ENCODE data around the gene SYNDIG1L.
"Not testable (repeated sequence)": the region's sequence is repeated elsewhere in the genome, so short reads cannot be mapped to it uniquely, and the experiment has no call there.

Gene SYNDIG1L

GRCh38 chr14:74403619-74404417, 22.2 kb downstream of the SYNDIG1L start:
- no peak for DNase-seq (ENCODE audit: extremely low read depth in 1 of 2, low read depth in 1 of 2)

GRCh38 chr14:74402401-74403251, 23.4 kb downstream of the SYNDIG1L start:
- DNase-seq (ENCODE audit: extremely low read depth in 1 of 2, low read depth in 1 of 2): no peak

DNA sequence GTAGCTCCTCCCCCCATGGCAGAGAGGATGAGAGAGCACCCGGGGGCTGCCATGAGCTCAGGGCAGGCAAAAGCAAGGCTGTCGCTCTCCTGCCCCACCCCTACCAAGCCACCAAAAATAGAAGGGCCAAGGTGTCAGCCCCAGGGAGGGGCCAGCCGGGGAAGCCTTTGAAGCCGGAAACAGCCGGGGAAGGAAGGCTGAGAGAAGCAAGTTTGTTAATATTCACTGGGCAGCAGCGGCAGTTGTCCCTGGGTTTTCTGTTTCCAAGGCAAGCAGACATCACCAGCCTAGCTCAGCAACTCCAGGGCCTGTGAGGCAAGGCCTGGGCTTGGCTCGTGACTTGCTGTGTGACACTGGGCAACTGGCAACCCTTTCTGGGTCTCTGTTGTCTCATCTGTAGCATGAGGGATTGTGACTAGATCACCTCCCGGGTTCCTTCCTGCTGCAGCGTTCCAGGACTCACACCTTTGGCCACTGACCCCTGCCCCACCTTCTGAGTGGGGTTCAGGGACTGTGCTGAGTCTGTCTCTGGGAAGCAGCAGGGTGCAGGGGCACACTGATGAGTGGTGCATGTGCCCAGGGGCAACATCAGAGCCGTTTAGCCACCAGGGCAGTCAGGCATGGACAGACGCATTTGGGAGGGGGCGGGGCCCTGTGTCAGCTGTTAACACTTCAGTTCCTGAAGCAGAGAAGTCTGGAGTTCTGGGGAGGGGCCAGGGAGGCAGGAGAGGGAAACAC, 24.3 kb downstream of the SYNDIG1L start:
- DNase-seq (ENCODE audit: extremely low read depth in 1 of 2, low read depth in 1 of 2): peak; percentile 25 to 32

GRCh38 chr14:74400919-74401503, 25.0 kb downstream of the SYNDIG1L start:
- no peak for DNase-seq (ENCODE audit: extremely low read depth in 1 of 2, low read depth in 1 of 2)

DNA sequence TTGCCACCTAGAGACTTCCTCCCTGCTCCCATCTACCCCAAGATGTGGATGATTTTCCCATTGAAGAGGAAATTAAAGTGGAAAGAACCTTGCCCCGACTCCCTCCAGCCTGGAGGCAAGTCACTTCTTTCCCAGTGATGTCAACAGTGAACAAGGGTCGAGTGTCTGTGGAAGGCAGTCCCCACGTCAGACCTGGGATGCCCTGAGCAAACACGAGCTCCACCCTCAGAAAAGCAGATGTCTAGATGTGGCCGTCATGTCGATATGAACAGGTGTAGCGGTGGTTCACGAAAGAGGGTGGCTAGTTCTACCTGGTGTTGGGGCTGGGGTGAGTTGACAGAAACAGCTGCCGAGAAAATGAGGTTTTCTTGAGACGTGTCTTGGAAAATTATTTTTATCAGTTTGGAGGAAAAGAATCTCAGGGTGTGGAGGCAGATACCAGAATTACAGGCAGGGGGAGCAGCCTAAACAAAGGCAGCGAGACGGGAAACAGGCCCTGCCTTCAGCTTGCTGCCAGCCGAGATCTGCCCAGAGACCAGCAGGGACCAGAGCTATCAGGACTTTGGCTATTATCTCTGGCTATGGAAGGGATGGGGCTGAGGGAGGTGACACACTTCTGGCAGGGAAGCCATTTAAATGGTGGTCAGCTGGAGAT, 25.9 kb downstream of the SYNDIG1L start:
- no peak for DNase-seq (ENCODE audit: extremely low read depth in 1 of 2, low read depth in 1 of 2)

- no peak for DNase-seq (ENCODE audit: extremely low read depth in 1 of 2, low read depth in 1 of 2)
Observed at GRCh38 chr14:74395094-74395493, 30.9 kb downstream of the SYNDIG1L start.

- no peak for DNase-seq (ENCODE audit: extremely low read depth in 1 of 2, low read depth in 1 of 2)
Observed at GRCh38 chr14:74394549-74394948, 31.5 kb downstream of the SYNDIG1L start.

DNA sequence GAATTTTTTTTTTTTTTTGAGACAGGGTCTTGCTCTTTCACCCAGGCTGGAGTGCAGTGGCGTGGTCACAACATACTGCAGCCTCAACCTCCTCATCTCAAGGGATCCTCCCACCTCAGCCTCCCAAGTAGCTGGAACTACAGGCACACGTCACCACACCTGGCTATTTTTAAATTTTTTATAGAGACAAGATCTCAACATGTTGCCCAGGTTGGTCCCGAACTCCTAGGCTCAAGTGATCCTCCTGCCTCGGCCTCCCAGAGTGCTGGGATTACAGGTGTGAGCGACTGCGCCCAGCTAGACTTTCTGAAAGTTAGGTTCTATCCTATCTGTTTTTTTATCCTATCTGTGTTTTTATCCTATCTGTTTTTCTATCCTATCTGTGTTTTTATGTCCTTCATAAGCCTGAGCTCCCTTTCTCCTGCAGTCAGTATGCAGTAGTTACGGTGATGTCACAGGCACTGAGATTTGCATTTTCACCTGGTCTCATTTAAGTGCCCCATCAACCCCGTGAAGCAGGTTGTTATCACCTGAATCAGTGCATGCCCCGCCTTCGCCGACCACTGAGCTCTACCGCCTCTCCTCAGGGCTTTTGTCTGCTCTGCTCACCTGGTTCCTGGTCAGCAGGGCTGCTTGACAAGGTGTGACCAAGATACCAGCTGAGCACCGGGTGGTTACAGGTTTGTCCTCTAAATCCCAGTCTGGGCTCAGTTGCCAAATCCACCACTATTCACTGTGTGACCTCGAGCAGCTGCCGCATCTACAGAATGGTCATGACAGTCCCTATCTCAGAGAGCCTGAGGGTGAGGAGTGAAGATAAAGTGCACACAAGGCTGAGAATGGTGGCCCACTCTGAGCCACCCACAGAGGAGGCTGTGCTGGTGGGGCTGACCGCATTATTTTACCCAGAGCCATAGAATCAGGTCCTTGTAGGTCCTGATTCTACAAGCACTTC, 33.1 kb downstream of the SYNDIG1L start:
- DNase-seq (ENCODE audit: extremely low read depth in 1 of 2, low read depth in 1 of 2): no peak

GRCh38 chr14:74391479-74391878, 34.5 kb downstream of the SYNDIG1L start:
- no peak for DNase-seq (ENCODE audit: extremely low read depth in 1 of 2, low read depth in 1 of 2)

DNA sequence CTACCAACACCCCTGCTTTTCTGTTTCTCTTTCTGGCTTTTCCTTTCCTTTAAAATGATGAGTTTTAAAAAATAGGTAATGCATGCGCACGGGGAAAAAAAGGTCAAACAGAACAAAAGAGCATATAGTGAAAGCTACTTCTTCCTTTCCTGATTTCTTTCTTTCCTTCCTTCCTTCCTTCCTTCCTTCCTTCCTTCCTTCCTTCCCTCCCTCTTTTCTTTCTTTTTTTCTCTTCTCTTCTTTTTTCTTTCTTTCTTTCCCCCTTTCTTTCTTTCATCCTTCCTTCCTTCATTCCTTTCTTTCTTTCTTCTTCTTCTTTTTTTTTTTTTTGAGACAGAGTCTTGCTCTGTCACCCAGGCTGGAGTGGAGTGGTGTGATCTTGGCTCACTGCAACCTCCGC, 35.5 kb downstream of the SYNDIG1L start:
- not testable (repeated sequence) for DNase-seq (ENCODE audit: extremely low read depth in 1 of 2, low read depth in 1 of 2)

DNA sequence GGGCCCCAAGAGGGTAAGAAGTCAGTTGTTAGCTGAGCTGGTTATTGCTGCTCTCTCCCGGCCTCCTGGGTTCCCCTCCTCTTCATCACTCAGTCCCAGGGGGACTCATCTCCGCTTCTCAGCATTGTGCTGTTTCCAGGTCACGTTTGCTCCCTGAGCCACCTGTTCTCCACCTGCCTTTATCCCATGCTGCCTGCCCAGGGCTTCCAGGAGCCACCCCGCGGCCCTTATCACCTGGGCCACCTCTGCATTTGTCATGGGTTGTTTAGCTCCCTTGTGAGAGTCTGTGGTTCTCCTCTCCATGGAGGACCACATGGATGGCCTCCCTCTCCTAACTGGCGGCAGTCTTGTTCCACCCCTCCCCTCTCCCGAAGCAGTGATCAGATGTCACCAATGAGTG, 36.0 kb downstream of the SYNDIG1L start:
- DNase-seq (ENCODE audit: extremely low read depth in 1 of 2, low read depth in 1 of 2): no peak

DNA sequence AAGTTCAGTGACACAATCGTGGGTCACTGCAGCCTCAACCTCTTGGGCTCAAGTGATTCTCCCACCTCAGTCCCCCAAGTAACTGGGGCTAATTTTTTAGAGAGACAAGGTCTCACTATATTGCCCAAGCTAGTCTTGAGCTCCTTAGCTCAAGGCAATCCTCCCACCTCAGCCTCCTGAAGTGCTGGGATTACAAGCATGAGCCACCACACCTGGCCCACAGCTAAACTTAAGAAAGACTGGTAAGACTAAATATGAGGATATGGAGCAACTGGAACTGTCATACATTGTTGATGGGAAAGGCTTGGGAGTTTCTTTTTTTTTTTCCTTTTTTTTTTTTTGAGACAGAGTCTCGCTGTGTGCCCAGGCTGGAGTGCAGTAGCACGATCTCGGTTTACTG, 43.8 kb downstream of the SYNDIG1L start:
- no peak for DNase-seq (ENCODE audit: extremely low read depth in 1 of 2, low read depth in 1 of 2)

DNA sequence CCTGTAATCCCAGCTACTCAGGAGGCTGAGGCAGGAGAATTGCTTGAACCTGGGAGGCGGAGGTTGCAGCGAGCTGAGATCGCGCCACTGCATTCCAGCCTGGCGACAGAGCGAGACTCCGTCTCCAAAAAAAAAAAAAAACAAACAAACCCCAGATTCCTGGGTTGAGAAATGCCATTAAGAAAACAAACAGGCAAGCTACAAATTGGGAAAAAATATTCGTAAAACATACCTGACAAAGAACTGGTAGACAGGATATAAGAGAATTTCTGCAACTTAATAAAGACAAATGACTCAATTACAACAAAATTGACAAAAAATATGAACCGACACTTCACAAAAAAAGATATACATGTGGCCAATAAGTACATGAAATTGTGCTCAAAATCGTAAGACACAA, 44.4 kb downstream of the SYNDIG1L start:
- not testable (repeated sequence) for DNase-seq (ENCODE audit: extremely low read depth in 1 of 2, low read depth in 1 of 2)

DNA sequence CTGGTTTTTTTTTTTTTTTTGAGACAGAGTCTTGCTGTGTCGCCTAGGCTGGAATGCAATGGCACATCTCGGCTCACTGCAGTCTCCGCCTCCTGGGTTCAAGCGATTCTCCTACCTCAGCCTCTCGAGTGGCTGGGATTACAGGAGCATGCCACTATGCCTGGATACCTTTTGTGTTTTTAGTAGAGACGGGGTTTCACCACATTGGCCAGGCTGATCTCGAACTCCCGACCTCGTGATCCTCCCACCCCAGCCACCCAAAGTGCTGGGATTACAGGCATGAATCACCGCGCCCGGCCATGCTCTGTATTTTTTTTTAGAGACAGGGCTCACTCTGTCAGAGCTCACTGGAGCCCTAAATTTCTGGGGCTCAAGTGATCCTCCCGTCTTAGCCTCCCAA, 45.2 kb downstream of the SYNDIG1L start:
- DNase-seq (ENCODE audit: extremely low read depth in 1 of 2, low read depth in 1 of 2): no peak

DNA sequence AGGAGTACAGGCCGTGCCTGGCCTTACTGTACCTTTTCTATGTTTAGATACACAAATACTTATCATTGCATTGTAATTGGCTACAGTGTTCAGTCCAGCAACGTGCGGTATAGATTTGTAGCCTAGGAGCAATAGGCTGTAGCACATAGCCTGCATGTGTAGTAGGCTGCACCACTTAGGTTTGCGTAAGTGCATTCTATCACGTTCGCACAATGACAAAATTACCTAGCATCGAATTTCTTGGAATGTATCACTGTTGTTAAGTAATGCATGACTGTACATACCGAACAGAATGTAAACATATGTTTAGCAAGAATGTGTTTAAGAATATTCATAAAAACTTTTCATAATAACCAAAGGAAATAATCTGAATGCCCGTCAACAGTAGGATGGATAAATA, 45.8 kb downstream of the SYNDIG1L start:
- no peak for DNase-seq (ENCODE audit: extremely low read depth in 1 of 2, low read depth in 1 of 2)

DNA sequence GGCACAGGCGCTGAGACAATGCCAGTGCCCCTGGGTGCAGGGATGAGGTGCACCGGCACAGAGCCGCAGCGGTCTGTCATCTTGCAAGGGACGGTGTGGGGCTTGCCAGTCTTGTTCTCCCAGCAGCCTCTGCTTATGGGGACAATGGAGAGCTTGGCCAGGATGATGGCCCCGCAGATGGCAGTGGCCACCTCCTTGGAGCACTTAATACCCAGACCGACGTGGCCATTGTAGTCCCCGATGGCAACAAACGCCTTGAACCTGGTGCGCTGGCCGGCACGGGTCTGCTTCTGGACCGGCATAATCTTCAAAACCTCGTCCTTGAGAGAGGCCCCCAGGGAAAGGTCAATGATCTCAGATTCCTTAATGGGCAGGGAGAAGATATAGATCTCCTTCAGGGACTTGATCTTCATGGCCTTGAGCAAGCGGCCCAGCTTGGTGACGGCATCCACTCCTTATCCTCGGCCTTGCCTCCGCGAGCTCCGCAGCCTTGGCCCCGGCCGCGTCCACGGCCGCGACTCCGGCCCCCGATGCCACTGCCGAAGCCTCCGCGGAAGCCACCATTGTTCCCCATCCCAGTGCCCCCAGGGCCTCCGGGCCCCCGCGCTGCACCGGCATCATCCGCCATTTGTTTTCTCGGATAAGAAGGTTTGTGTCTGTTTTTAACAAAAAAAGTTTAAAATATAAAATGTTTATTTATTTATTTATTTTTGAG, 47.9 kb downstream of the SYNDIG1L start:
- no peak for DNase-seq (ENCODE audit: extremely low read depth in 1 of 2, low read depth in 1 of 2)

GRCh38 chr14:74368441-74368840, 57.6 kb downstream of the SYNDIG1L start:
- DNase-seq (ENCODE audit: extremely low read depth in 1 of 2, low read depth in 1 of 2): no peak

- DNase-seq (ENCODE audit: extremely low read depth in 1 of 2, low read depth in 1 of 2): no peak
Observed at GRCh38 chr14:74368026-74368425, 58.0 kb downstream of the SYNDIG1L start.

Measured in activated CD8-positive, alpha-beta memory T cell treated with anti-CD3 and anti-CD28 coated beads for 1 hour (primary cell).